Measurements from ENCODE around the gene SYNJ1. TPM values are rescaled to one million over a fixed set of nuclear protein-coding genes. Genes with fewer than 3 reads are reported as not detected.

The SYNJ1 gene
- total and polyA plus RNA-seq, 9 of the 15 experiments (the other 6 are each of a cell fraction or from before 2014, with no cell fraction given), result 2.4 to 10.6 (median 5.6) TPM

DNA sequence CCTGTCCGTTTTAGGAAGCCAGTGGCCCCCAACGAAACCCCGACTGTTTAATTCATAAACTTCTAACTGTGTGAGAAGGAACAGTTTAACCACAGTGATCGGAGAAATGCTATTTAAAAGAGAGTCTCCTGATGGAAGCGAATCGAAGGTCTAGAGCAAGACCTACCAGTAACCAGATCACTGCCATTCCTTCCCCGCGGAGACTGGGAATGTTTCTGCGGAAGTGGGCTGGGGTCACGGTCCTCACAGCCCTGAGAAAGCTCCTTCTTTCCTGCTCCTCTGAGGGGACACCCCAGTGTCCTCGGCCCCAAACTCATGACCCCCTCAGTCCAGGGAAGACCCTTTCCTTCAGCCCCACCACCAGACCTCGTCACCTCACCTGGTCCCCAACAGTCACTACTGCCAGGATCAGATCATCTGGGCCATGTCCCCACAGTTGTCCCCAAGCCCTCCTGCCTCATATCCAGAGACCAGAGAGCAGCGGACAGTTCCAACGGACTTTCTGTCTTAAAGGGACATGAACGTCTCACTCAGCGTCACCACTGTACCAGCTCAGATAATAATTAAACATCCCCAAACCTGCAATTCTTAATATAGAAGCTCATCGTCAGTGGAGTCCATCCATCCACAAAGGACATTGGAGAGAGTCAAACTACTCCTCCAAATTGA lies 142.6 kb downstream of the SYNJ1 start, which contains the start of gene TCP10L:
Gene TCP10L (minus strand): TSS at position 482 of the 669 bp plus-strand sequence. CDS start 1,219 bp downstream, outside the sequence.
- ChIA-PET POLR2A (no interaction called here), CTCF (ENCODE audit: low intra/inter-chr PET ratio) (no interaction called here)
- Histone ChIP-seq H3K9me3 (replicated peaks; ENCODE audit: control insufficient read depth, insufficient read depth, low read depth, low read length) (no peaks in the 10 kb centered on the region), H2AFZ (ENCODE audit: low read depth, low read length) (peak within 1 kb of the TSS; percentile 73), H3K27ac (ENCODE audit: extremely low read depth, low read depth, low read length) (no peak within 1 kb of the TSS), H3K4me1 (replicated peaks in 1 of 2; ENCODE audit: control insufficient read depth in 2 of 2, insufficient read depth in 2 of 2, low read length in 2 of 2) (peaks cover 13 to 19% of the 10 kb centered on the region in 2 experiments; a peak in 4 of 5 replicates), H3K4me2 (ENCODE audit: insufficient read depth, low read length) (peak within 1 kb of the TSS; percentile 66), H4K20me1 (replicated peaks; ENCODE audit: control insufficient read depth, insufficient read depth, low read length) (no peaks in the 10 kb centered on the region), H3K9ac (ENCODE audit: insufficient read depth in 1 of 2, low read depth in 2 of 2, low read length in 2 of 2) (peak within 1 kb of the TSS; percentile 27 to 80; a peak in 3 of 4 replicates), H3K9me1 (ENCODE audit: control insufficient read depth, insufficient read depth, low read length) (no peaks in the 10 kb centered on the region), H3K36me3 (ENCODE audit: control insufficient read depth, insufficient read depth, low read length) (no peaks in the 10 kb centered on the region; the same call in 2 of the 3 replicates), H3K79me2 (ENCODE audit: control insufficient read depth, insufficient read depth, low read length) (no peaks in the 10 kb centered on the region), H3K4me3 (no peak within 1 kb of the TSS), H3K27me3 (ENCODE audit: control insufficient read depth in 2 of 2, insufficient read depth in 2 of 2, low read length in 2 of 2) (peaks cover 28 to 36% of the 10 kb centered on the region in 2 experiments)
- BruUV-seq (replicated peaks), result no TSS peak
- in situ Hi-C loops (cut with MboI) (no loop called here), intact Hi-C loops (cut with micrococcal nuclease) (loop anchor here (10.0 kb wide), 1 partner anchor 290 kb away; the partner anchor contains the start of gene MRAP)
- WGBS (ENCODE audit: insufficient coverage, low coverage, missing lambda C conversion rate), result 20% methylated on average over 17 of the region's 17 CpGs
- no peak for DNase-seq (ENCODE audit: extremely low read depth in 1 of 4, low spot score in 3 of 4)
- peak; percentile 43 for ATAC-seq
- TF ChIP-seq, protein P1, sequence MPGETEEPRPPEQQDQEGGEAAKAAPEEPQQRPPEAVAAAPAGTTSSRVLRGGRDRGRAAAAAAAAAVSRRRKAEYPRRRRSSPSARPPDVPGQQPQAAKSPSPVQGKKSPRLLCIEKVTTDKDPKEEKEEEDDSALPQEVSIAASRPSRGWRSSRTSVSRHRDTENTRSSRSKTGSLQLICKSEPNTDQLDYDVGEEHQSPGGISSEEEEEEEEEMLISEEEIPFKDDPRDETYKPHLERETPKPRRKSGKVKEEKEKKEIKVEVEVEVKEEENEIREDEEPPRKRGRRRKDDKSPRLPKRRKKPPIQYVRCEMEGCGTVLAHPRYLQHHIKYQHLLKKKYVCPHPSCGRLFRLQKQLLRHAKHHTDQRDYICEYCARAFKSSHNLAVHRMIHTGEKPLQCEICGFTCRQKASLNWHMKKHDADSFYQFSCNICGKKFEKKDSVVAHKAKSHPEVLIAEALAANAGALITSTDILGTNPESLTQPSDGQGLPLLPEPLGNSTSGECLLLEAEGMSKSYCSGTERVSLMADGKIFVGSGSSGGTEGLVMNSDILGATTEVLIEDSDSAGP (CRISPR knock-in tag; IDR thresholded peaks at IDR 0.05), result peak; percentile 64
- TF ChIP-seq ELF1 (tag; IDR thresholded peaks at IDR 0.05), result peak; percentile 26; the same call in 1 of the 2 replicates
- no peak for TF ChIP-seq ZNF445 (CRISPR knock-in tag; IDR thresholded peaks at IDR 0.05; ENCODE audit: low read depth)
- peak; percentile 19; the same call in 1 of the 2 replicates for TF ChIP-seq SPI1 (IDR thresholded peaks at IDR 0.05; ENCODE audit: borderline replicate concordance, low read depth, low read length)
- no peak for FAIRE-seq

All from K562 (cell line).